Neural progenitor cell (in vitro differentiated cells): ENCODE data around the gene STK33.
"Not testable (repeated sequence)": the region's sequence is repeated elsewhere in the genome, so short reads cannot be mapped to it uniquely, and the experiment has no call there.

Experiments used
- CTCF ChIP-seq: fragments of 200-600 bp; sonication (generic); IDR thresholded peaks from 2 replicates; pipeline ENCODE4 v1.5.1; 2017; ENCODE audit warnings: antibody characterized with exemption, mild to moderate bottlenecking
- EZH2 ChIP-seq: fragments of 200-600 bp; sonication (generic); IDR thresholded peaks from 2 replicates; pipeline ENCODE4 v1.6.1; 2017; ENCODE audit warnings: antibody characterized with exemption, mild to moderate bottlenecking, moderate library complexity
- EZH2phosphoT487 ChIP-seq: fragments of 200-600 bp; sonication (generic); IDR thresholded peaks from 2 replicates; pipeline ENCODE4 v1.6.1; 2017; ENCODE audit warnings: antibody characterized with exemption

DNA sequence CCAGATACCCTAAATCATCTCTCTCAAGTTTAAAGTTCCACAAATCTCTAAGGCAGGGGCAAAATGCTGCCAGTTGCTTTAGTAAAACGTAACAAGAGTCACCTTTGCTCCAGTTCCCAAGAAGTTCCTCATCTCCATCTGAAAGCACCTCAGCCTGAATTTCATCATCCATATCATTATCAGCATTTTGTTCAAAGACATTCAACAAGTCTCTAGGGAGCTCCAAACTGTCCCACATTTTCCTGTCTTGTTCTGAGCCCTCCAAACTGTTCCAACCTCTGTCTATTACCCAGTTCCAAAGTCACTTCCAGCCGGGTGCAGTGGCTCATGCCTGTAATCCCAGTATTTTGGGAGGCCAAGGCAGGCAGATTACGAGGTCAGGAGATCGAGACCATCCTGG lies 126.7 kb downstream of the STK33 start:
- TF ChIP-seq EZH2, CTCF, EZH2phosphoT487: not testable (repeated sequence)
